ENCODE measurements around the gene TPSG1. TPM values are rescaled to one million over a fixed set of nuclear protein-coding genes. Genes with fewer than 3 reads are reported as not detected.
A peak's percentile ranks its signal among the peaks of the same experiment; 100 is the strongest.

The TPSG1 gene
- total and polyA plus RNA-seq, 2 experiments from 2014 or later: 0.81 TPM; not detected in 1

- no peak for TF ChIP-seq REST (IDR thresholded peaks at IDR 0.05; ENCODE audit: unreplicated experiment)
- TF ChIP-seq NANOG (IDR thresholded peaks at IDR 0.05; ENCODE audit: borderline replicate concordance): no peak
- no peak for TF ChIP-seq POLR2AphosphoS5 (IDR thresholded peaks at IDR 0.05; ENCODE audit: low read depth)
Measured at GRCh38 chr16:1182316-1182671, 42.8 kb downstream of the TPSG1 start (continued).

- no peak overlapping the region; the same call in 1 of the 2 replicates for H3K27ac Mint-ChIP-seq
- peak; percentile 6; the same call in 1 of the 3 replicates for ATAC-seq
- no peak for DNase-seq (ENCODE audit: low spot score)
- H4K20me1 ChIP-seq (replicated peaks; ENCODE audit: insufficient read depth): no peaks in the 10 kb centered on the region; the same call in none of the 2 replicates
- H3K9me3 Mint-ChIP-seq: no peaks in the 10 kb centered on the region
- H3K27me3 ChIP-seq (ENCODE audit: insufficient read depth): no peaks in the 10 kb centered on the region
- H3K4me1 ChIP-seq (ENCODE audit: insufficient read depth): no peaks in the 10 kb centered on the region
- H3K4me3 Mint-ChIP-seq: no peak overlapping the region
- H3K4me2 ChIP-seq: no peak overlapping the region
- H3K27me3 Mint-ChIP-seq (ENCODE audit: insufficient read depth, low read depth, poor library complexity): peaks cover 2% of the 10 kb centered on the region
- no peaks in the 10 kb centered on the region for H3F3A ChIP-seq (replicated peaks; ENCODE audit: low read depth)
- H3K79me2 ChIP-seq (replicated peaks; ENCODE audit: insufficient read depth): no peaks in the 10 kb centered on the region
- H3K36me3 ChIP-seq (ENCODE audit: insufficient read depth): no peaks in the 10 kb centered on the region
- H3K36me3 Mint-ChIP-seq (ENCODE audit: low read depth): no peaks in the 10 kb centered on the region
- H3K27ac ChIP-seq (ENCODE audit: low read depth): no peak overlapping the region
- H3K4me3 ChIP-seq: no peak overlapping the region
- no peak overlapping the region for H2AFZ ChIP-seq
- H3K4me1 Mint-ChIP-seq: no peaks in the 10 kb centered on the region
- no peaks in the 10 kb centered on the region for H3K9me2 ChIP-seq (ENCODE audit: insufficient read depth)
- TF ChIP-seq REST (IDR thresholded peaks at IDR 0.05; ENCODE audit: unreplicated experiment) (no peak), EZH2phosphoT487 (IDR thresholded peaks at IDR 0.05; ENCODE audit: unreplicated experiment) (no peak), CTCF (conservative IDR thresholded peaks at IDR 0.05; ENCODE audit: low read depth in 2 of 2) (peak in 1 of 2 experiments; percentile 56; a peak in 3 of 4 replicates), EZH2 (IDR thresholded peaks at IDR 0.05; ENCODE audit: low read depth, unreplicated experiment) (no peak), ETS1 (IDR thresholded peaks at IDR 0.05) (no peak), NANOG (IDR thresholded peaks at IDR 0.05; ENCODE audit: borderline replicate concordance) (no peak)
Measured at GRCh38 chr16:1181404-1182315, 43.4 kb downstream of the TPSG1 start.

All from GM23338 (cell line).